ENCODE measurements around the gene SIGLEC6.
"Not testable (repeated sequence)": the region's sequence is repeated elsewhere in the genome, so short reads cannot be mapped to it uniquely, and the experiment has no call there.

SIGLEC6 gene

DNA sequence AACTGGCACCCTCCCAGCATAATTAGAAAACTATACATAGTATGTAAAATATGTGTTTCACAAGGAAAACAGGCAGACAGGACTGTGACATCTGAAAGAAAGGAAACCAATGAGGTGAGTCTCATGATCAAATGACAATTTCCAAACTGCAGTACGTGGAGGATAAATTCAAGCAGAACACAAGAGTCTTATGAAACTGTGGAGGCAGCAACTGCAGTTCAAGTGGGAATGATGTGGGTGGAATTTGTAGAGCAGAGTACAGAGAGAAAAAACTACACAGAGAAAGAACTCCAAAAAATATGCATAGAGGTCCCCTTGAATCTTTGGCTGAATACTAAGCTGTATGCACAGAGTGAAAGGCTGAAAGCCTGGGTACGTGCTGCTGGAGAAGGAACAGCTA is 9.7 kb downstream of the SIGLEC6 start:
- DNase-seq: no peak
- in situ Hi-C loops (cut with HindIII; ENCODE audit: low pct_ligation_motif_present, low pct_unique_long_range_greater_than_20kb, low sequenced_read_pairs): no loop called here

DNA sequence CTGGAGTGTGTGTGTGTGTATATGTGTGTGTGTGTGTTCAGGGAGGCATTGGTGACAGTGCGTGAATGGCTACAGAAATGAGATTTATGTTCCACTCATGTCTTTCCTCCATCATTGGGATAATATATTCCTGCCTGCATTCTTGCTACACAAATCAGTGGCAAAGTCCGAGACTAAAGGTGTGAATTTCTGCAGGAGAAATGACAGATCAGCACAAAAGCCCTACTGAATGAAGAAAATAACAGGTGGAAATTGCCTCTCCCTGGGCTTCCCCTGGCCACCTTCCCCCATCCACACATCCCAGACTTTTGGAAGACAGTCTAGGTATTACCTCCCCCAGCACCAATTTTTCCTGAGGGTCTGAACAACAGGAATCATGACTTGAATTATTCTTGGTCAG is 10.1 kb downstream of the SIGLEC6 start:
- in situ Hi-C loops (cut with HindIII; ENCODE audit: low pct_ligation_motif_present, low pct_unique_long_range_greater_than_20kb, low sequenced_read_pairs): no loop called here
- no peak for DNase-seq

DNA sequence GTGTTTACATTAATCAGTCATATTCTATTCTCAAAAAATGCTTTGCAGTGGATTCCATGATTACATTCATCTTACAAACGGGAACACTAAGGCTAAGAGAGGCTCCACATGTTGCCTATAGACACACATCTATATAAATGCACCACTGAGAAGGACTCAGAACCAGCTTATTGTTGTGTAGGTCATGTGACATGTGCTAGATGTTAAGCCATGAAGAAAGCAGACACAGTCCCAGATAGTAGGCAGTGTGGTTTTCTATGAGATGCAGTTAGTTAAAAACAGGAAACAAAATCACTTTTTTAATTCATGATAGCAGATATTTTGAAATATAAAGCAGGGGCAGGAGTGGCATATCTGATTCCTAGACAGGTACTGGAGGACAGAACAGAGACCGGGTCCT is 10.7 kb downstream of the SIGLEC6 start:
- in situ Hi-C loops (cut with HindIII; ENCODE audit: low pct_ligation_motif_present, low pct_unique_long_range_greater_than_20kb, low sequenced_read_pairs): no loop called here
- no peak for DNase-seq

DNA sequence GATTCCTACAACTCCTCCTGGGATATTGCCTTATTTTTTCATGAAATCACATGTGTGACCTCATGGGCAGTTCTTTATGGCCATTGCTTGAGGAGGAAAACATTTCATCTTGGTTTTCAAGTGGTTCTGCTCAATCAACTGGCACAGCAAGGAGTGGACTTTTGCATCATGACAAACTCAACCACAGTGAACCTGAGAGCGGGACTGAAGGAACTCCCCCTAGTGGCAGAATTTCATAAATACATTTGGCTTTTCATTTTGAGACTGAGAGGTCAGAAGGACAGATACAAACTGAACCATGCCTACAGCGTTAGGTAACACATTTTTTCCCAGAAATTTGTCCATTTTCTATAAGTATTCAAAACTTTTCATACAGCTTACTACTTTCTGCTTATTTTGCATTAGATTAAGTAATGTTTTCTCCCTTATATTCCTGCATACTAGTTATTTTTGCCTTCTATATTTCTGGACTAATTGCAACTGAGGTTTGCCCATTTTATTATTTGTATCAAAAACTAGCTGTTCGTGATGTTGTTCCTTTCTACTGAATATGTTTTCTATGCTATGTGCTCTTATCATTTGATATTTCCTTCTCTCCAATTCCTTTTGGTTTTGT is 16.5 kb downstream of the SIGLEC6 start:
- DNase-seq: peak; percentile 53
- in situ Hi-C loops (cut with HindIII; ENCODE audit: low pct_ligation_motif_present, low pct_unique_long_range_greater_than_20kb, low sequenced_read_pairs): no loop called here

DNA sequence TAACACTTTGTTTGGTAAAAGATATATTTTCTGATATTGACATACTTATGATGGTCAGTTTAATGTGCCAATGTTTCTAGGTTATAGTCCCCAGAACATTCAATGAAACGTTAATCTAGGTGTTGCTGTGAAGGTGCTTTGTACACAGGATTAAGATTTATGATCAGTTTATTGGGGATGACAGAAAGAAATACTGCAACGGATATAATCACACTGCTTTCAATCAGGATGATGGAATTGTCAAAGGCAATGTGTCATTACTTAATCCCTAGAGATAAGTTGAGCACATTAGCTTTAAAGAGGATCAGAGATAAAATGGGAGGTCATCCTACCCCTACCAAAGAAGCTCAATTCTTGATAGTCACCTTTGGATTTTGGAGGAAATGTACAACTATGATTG is 17.5 kb downstream of the SIGLEC6 start:
- in situ Hi-C loops (cut with HindIII; ENCODE audit: low pct_ligation_motif_present, low pct_unique_long_range_greater_than_20kb, low sequenced_read_pairs): no loop called here
- no peak for DNase-seq

DNA sequence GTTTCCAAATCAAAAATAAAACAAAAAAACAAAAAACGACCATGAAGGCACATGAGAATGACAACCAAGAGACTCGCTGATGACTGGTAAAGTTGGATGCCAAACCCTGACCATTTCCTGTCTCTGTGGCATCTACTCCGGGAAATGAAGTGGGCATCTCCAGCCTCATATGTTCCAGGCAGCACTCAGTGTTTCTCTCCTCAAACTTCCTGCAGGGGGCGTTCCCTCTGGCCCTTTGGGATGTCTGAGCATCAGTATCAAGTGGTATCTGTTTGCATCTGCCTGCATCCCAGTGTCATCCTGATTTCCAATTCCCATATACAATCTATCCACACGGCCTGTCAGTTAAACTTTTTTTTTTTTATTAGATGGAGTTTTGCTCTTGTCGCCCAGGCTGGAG is 20.1 kb downstream of the SIGLEC6 start:
- in situ Hi-C loops (cut with HindIII; ENCODE audit: low pct_ligation_motif_present, low pct_unique_long_range_greater_than_20kb, low sequenced_read_pairs): no loop called here
- no peak for DNase-seq

DNA sequence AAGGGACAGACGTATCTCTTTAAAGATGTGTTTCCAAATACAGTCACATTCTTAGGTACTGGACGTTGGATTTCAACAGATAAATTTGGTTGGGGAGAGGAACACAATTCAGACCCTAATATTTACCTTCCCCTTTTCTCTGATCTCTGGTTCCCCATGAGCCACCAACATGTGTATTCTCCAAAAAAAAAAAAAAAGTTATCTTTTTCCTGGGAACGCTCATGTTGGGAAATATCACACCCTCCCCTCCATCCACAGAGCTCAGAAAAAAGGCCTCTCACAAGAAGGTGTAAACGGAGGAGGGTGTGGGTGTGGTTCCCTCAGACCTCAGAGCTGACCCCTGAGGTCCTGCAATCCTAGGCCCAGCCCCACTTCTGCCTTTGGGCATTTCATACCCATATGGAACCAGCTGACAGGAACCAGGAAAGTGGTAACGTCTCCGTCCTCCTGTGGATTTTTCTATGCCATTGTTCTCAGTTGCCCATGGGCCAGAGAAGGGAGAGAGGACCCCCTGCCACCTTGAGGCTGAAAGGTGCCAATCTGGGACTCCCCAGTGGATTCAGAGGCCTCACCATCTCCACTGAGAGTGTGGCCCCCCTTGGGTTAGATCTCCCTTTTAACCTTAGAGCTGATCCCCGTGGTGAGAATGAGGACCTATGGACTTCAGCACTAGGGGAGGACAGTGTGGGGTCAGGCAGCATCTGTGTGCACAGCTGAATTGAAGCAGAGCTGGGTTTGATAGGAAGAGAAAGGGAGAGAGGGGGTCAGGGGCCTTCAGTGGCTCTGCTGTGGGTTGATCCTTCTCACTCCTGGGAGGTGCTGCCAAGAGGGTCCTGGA is 21.4 kb downstream of the SIGLEC6 start:
- in situ Hi-C loops (cut with HindIII; ENCODE audit: low pct_ligation_motif_present, low pct_unique_long_range_greater_than_20kb, low sequenced_read_pairs): no loop called here
- no peak for DNase-seq

DNA sequence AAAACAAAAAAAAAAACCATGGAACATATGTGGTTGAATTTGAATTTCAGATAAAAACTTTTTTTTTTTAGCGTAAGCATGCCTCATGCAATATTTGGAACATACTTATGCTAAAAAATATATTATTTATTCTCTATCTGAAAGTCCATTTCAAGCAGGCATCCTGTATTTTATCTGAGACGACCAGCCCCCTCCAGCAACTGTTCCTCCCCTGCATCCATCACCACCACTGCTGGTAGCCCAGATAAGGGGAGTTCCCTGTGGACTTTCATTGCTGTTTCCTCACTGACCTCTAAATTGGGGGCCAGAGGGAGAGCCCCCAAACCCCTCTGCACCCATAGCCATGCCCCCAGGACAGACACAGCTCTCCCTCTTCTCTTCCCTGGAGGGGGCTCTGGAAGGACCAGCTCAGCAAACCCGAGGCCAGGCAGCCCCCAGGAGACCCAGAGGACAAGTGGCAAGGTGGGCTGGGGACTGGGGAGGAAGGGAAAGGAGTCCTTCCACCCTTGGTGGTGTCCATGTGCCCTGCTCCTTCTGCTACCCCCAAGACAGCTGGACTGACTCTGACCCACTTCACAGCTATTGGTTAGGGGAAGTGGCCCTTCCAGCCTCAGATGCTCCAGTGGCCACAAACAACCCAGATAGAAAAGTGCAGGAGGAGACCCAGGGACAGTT is 23.3 kb downstream of the SIGLEC6 start:
- in situ Hi-C loops (cut with HindIII; ENCODE audit: low pct_ligation_motif_present, low pct_unique_long_range_greater_than_20kb, low sequenced_read_pairs): no loop called here
- DNase-seq: no peak

DNA sequence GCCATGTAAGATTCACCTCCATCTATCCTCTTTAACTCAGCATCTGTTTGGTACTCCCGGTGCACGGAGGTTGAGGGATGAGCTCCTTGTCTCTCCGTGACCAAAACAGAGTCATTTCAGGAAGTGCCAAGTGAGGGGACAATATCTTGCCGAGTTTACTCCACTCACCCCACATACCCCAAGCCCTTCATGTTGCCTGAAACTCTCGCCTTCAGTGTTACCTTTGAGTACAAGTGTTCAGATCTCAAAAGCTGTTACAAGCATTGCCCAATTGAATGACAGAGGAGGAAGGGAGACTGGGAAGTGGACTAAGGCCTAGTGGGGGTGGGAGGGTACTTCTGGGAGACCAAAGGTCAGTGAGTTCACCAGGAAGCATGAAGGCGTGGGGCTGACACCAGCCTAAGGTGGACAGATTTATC is 23.8 kb downstream of the SIGLEC6 start:
- in situ Hi-C loops (cut with HindIII; ENCODE audit: low pct_ligation_motif_present, low pct_unique_long_range_greater_than_20kb, low sequenced_read_pairs): no loop called here

DNA sequence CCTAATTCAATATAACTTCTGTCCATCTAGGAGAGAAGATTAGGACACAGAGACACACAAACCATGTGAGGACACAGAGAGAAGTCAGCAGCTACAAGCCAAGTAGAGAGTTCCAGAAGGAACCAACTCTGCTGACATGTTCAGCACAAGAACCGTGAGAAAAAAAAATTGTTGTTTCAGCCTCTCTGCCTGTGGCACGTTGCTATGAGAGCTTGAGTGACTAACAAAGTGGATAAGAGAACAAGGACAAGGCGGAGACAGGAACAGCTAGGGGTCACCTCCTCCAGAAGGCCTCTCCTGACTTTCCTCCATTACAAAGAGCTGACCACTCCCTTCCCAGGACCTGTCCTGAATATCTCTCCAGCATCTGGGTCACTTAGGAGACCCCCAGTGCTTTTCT is 24.3 kb downstream of the SIGLEC6 start:
- no peak for DNase-seq
- in situ Hi-C loops (cut with HindIII; ENCODE audit: low pct_ligation_motif_present, low pct_unique_long_range_greater_than_20kb, low sequenced_read_pairs): no loop called here

More for the DNA sequence above, 23.8 kb downstream of the SIGLEC6 start:
- DNase-seq: no peak

DNA sequence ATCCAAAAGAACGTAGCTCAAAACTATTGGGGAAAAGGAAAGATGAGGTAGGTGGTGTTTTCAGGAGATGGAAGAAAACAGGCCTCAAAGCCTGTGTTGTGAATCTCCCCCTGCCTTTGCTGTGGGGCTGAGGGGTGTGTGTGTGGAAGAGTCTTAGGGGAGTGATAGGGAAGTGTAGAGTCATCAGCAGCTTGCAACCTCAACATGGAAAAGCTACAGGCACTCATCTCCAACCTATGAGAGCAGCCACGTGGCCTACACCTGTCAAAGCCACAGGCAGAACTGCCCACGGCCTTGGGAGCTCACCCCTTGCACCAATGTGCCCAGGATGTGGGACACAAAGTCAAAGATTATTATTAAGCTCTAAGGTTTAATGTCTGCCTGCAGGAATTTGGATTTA is 25.6 kb downstream of the SIGLEC6 start:
- DNase-seq: no peak
- in situ Hi-C loops (cut with HindIII; ENCODE audit: low pct_ligation_motif_present, low pct_unique_long_range_greater_than_20kb, low sequenced_read_pairs): no loop called here

DNA sequence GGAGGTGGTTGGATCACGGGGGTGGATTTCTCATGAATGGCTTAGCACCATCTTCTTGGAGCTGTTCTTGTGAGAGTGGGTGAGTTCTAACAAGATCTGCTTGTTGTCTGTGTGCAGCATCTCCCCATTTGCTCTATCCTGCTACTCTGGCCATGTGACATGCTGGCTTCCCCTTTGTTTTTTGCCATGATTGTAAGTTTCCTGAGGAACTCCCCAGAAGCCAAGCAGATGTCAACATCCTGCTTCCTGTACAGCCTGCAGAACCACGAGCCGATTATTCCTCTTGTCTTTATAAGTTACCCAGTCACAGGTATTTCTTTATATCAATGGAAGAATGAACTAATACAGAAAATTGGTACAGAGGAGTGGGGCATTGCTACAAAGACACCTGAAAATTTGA is 27.6 kb downstream of the SIGLEC6 start:
- DNase-seq: no peak
- in situ Hi-C loops (cut with HindIII; ENCODE audit: low pct_ligation_motif_present, low pct_unique_long_range_greater_than_20kb, low sequenced_read_pairs): no loop called here

DNA sequence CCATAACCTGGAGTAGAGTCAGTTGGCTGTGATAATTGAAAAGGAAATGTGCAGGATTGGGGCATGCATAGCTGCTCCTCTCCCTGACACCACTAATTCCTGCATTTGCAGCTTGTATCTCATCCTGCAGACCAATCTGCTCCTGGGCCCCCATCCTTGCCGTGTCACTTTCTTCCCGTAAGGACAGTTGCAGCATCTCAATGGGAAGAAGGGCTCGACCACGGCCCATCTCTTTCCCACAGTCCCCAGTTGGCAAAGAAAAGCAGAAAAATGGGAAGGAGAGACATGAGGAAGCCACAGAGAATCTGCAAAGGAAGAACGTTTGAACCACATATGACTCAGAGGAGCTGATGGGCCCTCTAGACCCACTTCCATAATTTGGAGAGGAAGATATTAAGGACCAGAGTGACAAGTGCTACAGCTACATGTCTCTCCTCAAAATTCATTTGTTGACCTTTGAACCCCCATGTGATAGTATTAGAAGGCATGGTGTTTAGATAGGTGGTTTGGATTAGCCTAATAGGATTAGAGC is 28.1 kb downstream of the SIGLEC6 start:
- no peak for DNase-seq
- in situ Hi-C loops (cut with HindIII; ENCODE audit: low pct_ligation_motif_present, low pct_unique_long_range_greater_than_20kb, low sequenced_read_pairs): no loop called here

DNA sequence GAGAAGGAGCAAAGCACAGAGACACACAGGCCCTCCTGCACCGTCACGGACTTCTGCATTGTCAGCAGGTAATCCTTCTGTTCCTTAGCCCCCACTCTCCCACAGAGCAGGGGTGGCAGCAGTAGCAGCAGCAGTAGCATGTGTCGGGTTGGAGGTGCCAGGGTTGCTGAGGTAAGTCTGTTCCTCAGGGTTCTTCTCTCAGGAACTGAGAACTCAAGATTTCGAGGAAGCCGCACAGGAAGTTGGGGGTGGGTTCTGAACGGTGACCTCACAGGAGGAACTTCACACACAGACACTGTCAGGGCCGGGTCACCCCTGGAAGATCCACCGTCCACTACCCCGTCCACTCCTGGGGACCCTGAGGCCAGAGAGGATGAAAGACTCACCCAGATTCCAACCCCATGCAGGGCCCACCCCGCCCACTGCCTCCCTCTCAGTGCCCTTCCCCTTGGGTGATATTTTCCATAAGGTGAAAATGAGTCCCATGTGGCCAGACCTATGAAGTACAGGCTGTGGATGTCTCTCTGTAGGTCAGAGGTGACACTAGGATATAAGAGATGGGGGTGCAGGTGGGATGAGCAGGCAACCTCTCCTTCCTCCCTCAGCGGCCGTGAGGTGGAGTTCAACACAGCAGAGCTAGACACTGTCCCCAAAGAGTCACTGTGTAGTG is 29.7 kb downstream of the SIGLEC6 start, which contains the start of gene SIGLEC12:
Gene SIGLEC12 (minus strand): TSS at position 207 of the 670 bp plus-strand sequence. CDS start 67 bp downstream, at position 140.
- DNase-seq: no peak
- in situ Hi-C loops (cut with HindIII; ENCODE audit: low pct_ligation_motif_present, low pct_unique_long_range_greater_than_20kb, low sequenced_read_pairs): no loop called here

DNA sequence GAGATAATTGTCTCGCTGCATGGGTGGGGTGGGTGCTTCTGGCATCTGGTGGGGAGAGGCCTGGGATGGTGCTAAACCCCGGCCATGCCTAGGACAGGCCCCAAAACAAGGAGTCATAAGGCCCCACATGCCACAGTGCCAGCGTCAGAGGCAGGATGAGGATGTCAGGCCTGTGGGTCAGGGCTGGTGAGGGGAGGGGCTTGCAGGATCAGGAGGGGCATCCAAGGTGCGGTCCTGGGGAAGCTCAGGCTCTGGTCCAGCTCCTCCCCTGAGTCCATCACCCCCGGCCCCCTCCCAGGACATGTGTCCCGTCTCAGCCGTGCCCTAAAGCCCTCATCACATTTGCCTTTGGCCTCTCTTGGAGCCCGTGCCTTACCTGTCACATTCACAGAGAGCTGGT is 30.5 kb downstream of the SIGLEC6 start:
- in situ Hi-C loops (cut with HindIII; ENCODE audit: low pct_ligation_motif_present, low pct_unique_long_range_greater_than_20kb, low sequenced_read_pairs); DNase-seq: not testable (repeated sequence)

DNA sequence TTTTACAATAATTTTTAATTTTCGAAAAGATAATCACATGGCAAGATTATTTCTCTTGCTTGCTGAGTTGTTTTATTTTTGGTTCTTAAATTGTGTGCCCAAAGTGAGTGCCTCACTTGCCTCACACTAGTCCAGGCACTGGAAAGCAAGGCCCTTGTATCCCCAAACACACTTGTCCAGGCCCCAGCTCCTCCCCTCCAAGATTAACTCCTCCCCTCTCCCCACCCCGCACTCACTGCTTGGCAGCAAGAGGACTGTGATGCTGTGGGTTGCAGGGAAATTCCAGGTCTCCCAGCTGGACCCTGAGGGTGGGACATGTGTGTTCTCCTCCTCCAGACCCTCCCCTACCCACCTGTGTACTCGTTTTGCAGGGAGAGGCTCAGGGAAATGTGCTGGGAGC is 33.8 kb downstream of the SIGLEC6 start:
- in situ Hi-C loops (cut with HindIII; ENCODE audit: low pct_ligation_motif_present, low pct_unique_long_range_greater_than_20kb, low sequenced_read_pairs): no loop called here

DNA sequence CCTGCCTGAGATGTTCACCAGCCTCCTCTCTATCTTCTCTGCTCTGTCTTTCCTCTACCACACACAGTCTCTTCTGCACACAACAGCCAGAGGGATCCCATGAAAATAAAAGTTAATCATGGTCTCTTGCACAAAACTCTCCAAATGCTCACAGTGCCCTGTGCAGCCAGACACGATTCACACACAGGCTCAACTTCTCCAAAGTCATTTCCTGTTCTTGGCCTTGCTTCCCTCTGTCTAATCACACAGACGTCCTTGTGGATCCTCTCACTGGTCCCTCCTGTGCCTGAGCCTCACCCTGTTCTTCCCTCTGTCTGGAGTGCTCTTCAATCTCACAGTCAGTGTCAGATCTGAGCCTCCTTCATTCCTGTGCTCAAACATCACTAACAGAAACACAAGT is 37.7 kb downstream of the SIGLEC6 start:
- in situ Hi-C loops (cut with HindIII; ENCODE audit: low pct_ligation_motif_present, low pct_unique_long_range_greater_than_20kb, low sequenced_read_pairs): no loop called here
- no peak for DNase-seq

More for the DNA sequence above, 33.8 kb downstream of the SIGLEC6 start:
- no peak for DNase-seq

DNA sequence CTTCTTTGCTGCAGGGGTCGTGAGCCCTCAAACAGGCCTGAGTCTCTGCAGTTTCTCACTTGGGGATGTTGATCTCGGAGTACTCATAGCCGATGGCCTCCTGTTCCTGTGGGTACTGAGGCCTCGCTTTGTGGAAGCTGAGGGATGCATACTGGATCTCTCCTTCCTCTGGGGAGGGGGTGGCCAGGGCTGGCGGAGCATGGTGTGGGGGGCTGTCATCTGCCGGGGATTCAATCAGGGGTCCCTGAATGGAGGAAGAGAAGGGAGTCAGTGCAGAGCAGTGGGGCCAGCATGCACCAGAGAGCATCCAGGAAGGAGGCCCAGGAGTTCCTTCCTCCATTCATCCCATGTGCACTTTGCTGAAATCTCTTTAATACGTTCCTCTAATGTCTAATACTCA is 39.9 kb downstream of the SIGLEC6 start:
- in situ Hi-C loops (cut with HindIII; ENCODE audit: low pct_ligation_motif_present, low pct_unique_long_range_greater_than_20kb, low sequenced_read_pairs): no loop called here
- no peak for DNase-seq

DNA sequence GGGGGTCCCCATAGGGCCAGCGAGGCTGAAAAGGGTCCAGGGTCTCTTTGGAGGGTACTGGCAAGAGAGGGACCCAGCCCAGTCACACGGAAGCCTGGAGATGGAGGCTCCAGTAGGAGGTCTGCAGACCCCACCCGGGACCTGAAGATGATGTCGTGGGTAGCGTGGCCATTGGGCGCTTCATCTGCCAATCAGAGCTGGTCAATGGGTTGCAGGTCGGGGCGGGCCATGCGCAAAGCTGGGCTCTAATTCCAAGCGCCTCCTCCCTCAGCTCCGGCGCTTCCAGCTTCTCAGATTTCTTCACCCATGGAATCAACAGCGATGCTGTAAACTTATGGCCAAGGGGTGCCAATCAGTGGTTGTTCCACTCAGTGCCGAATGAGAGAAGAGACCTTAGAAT is 40.8 kb downstream of the SIGLEC6 start:
- DNase-seq: no peak
- in situ Hi-C loops (cut with HindIII; ENCODE audit: low pct_ligation_motif_present, low pct_unique_long_range_greater_than_20kb, low sequenced_read_pairs): no loop called here

Data from ACHN (cell line).